ENCODE data around the gene ALKBH5. TPM values are rescaled to one million over a fixed set of nuclear protein-coding genes. Genes with fewer than 3 reads are reported as not detected.

The ALKBH5 gene
- total and polyA plus RNA-seq, 10 of the 15 experiments (the other 5 are each of a cell fraction or from before 2014, with no cell fraction given), result 13.7 to 99.9 (median 52.4) TPM

DNA sequence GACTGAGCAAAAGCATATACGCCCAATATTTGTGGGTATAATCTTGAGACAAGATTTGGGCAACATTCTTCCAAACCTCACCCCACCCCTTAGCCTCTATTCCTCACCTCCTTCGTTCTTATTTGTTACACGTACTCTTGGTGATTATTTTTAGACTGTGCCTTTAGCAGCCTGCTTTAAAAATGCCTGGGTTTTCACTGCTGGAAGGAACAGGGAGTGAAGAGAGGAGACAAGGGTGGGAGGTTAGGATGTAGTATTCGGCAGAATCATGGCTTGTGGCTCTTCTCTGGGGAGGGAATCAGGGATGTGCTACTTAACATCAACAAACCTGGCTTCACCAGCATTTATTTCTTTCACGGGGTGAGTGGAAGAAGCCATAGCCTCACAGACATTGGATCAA, 11.6 kb downstream of the ALKBH5 start:
- in situ Hi-C loops (cut with MboI) (no loop called here), intact Hi-C loops (cut with micrococcal nuclease; ENCODE audit: unreplicated experiment) (no loop called here)
- peaks cover 13% of the 10 kb centered on the region for H4K20me1 ChIP-seq (ENCODE audit: control insufficient read depth, insufficient read depth)
- H3K79me2 ChIP-seq (ENCODE audit: control insufficient read depth, insufficient read depth, low read length), result peaks cover 55% of the 10 kb centered on the region
- no peak for DNase-seq (ENCODE audit: low read depth, low spot score)
- BruUV-seq (replicated peaks), result TSS peak; percentile 16
- RAD21 ChIA-PET (ENCODE audit: unreplicated experiment), result no interaction called here
- H3K27me3 ChIP-seq (replicated peaks in 1 of 2; ENCODE audit: control insufficient read depth in 2 of 2, insufficient read depth in 2 of 2, low read length in 1 of 2), result no peaks in the 10 kb centered on the region
- no peaks in the 10 kb centered on the region for H3K4me1 ChIP-seq (ENCODE audit: control insufficient read depth, insufficient read depth, low read length)
- FAIRE-seq, result no peak
- CTCF ChIA-PET, result no interaction called here
- SMC1A ChIA-PET (ENCODE audit: uncharacterized antibody, unreplicated experiment), result no interaction called here
- no peak overlapping the region for H3K4me3 ChIP-seq
- WGBS (ENCODE audit: insufficient coverage, insufficient replicate concordance, low lambda C conversion rate, missing lambda C conversion rate), result 98% methylated on average over 5 of the region's 5 CpGs
- peaks cover 30 to 49% of the 10 kb centered on the region in 2 experiments for H3K36me3 ChIP-seq (ENCODE audit: control insufficient read depth in 2 of 2, insufficient read depth in 2 of 2, low read length in 1 of 2)
- H3K9me3 ChIP-seq (replicated peaks; ENCODE audit: control insufficient read depth, insufficient read depth, low read length), result no peaks in the 10 kb centered on the region
- POLR2A ChIA-PET, result no interaction called here
- H3K4me2 ChIP-seq (ENCODE audit: control insufficient read depth, insufficient read depth), result no peak overlapping the region
- TF ChIP-seq TBL1XR1 (IDR thresholded peaks at IDR 0.05; ENCODE audit: low read depth, low read length), result no peak
- H3K27ac ChIP-seq (ENCODE audit: control insufficient read depth, insufficient read depth), result no peak overlapping the region
- H2AFZ ChIP-seq (ENCODE audit: control insufficient read depth, low read depth, low read length), result no peak overlapping the region
- H3K9ac ChIP-seq (ENCODE audit: control insufficient read depth, insufficient read depth, low read length), result no peak overlapping the region
- no peak for ATAC-seq

DNA sequence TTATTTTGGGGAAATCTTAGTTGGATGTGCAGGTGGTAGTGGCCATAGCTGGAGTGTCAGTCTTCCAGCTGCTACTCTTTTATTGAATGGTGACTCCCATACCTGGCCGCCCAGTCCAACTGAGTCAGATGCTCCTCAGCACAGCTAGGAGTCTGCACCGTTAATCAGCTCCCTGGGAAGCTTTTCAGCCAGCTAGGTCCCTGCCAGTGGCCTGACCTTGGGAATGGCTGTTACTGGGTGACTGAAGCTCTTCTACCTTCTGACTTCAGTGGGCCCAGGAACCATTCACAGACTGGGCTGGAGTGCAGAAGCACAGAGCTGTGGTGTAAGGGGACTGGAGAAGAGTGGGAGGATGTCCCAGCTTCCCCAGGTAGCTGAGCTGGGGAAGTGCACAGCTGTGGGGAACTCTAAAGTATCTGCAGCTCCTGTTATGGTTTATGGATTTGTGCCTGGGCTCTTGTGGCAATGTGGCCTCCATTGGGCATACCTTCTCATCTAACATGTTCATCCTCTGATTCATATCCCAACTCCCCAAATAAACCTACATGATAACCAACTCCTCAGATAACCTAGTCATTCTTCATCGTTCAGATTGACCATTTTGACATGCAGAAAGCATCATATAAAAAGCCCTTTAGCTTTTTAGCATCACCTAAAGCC, 14.0 kb downstream of the ALKBH5 start:
- Histone ChIP-seq H3K9ac (ENCODE audit: control insufficient read depth, insufficient read depth, low read length) (no peak overlapping the region), H2AFZ (ENCODE audit: control insufficient read depth, low read depth, low read length) (no peak overlapping the region), H3K4me2 (ENCODE audit: control insufficient read depth, insufficient read depth) (no peak overlapping the region), H3K27ac (ENCODE audit: control insufficient read depth, insufficient read depth) (no peak overlapping the region), H3K79me2 (ENCODE audit: control insufficient read depth, insufficient read depth, low read length) (peaks cover 34% of the 10 kb centered on the region), H3K27me3 (replicated peaks in 1 of 2; ENCODE audit: control insufficient read depth in 2 of 2, insufficient read depth in 2 of 2, low read length in 1 of 2) (no peaks in the 10 kb centered on the region), H3K9me3 (replicated peaks; ENCODE audit: control insufficient read depth, insufficient read depth, low read length) (no peaks in the 10 kb centered on the region), H3K4me1 (ENCODE audit: control insufficient read depth, insufficient read depth, low read length) (no peaks in the 10 kb centered on the region), H4K20me1 (ENCODE audit: control insufficient read depth, insufficient read depth) (peaks cover 10% of the 10 kb centered on the region), H3K4me3 (no peak overlapping the region), H3K36me3 (ENCODE audit: control insufficient read depth in 2 of 2, insufficient read depth in 2 of 2, low read length in 1 of 2) (peaks cover 33 to 46% of the 10 kb centered on the region in 2 experiments)
- FAIRE-seq (no peak), DNase-seq (ENCODE audit: low read depth, low spot score) (no peak), ATAC-seq (no peak)
- WGBS (ENCODE audit: insufficient coverage, insufficient replicate concordance, low lambda C conversion rate, missing lambda C conversion rate), result 61% methylated on average over 3 of the region's 3 CpGs
- BruUV-seq (replicated peaks), result no TSS peak
- ChIA-PET POLR2A (interaction anchor here (2.1 kb wide), 1 partner anchor 8 kb away, joined by 6 read pairs; no protein-coding TSS in a partner anchor), CTCF (interaction anchor here (0.7 to 1.9 kb wide), 5 partner anchors 12 to 58 kb away, joined by 3 to 7 read pairs (median 5); no protein-coding TSS in a partner anchor), SMC1A (ENCODE audit: uncharacterized antibody, unreplicated experiment) (interaction anchor here (1.0 kb wide), 1 partner anchor 9 kb away, joined by 3 read pairs; no protein-coding TSS in a partner anchor), RAD21 (ENCODE audit: unreplicated experiment) (interaction anchor here (1.1 kb wide), 1 partner anchor 57 kb away, joined by 5 read pairs; no protein-coding TSS in a partner anchor)
- intact Hi-C loops (cut with micrococcal nuclease; ENCODE audit: unreplicated experiment), result no loop called here
- TF ChIP-seq SP1 (IDR thresholded peaks at IDR 0.05; ENCODE audit: low read depth, low read length), result no peak
- no peak for TF ChIP-seq CEBPZ (IDR thresholded peaks at IDR 0.05; ENCODE audit: low read depth, low read length)
- no peak for TF ChIP-seq EGR1 (IDR thresholded peaks at IDR 0.05; ENCODE audit: borderline replicate concordance in 1 of 2, low read depth in 2 of 2, low read length in 2 of 2)
- no peak for TF ChIP-seq EZH2 (IDR thresholded peaks at IDR 0.05; ENCODE audit: borderline replicate concordance, control insufficient read depth, low read depth, low read length)
- TF ChIP-seq STAT1 (conservative IDR thresholded peaks at IDR 0.05), result no peak
- no peak for TF ChIP-seq SRF (IDR thresholded peaks at IDR 0.05; ENCODE audit: low read depth in 2 of 2, low read length in 2 of 2)
- TF ChIP-seq YBX1 (IDR thresholded peaks at IDR 0.05), result no peak
- in situ Hi-C loops (cut with MboI), result no loop called here

All from GM12878 (cell line).